ENCODE data around the gene TMEM181.
A peak's percentile ranks its signal among the peaks of the same experiment; 100 is the strongest.
"Not testable (repeated sequence)": the region's sequence is repeated elsewhere in the genome, so short reads cannot be mapped to it uniquely, and the experiment has no call there.

The TMEM181 gene

GRCh38 chr6:158639056-158639455, 79.2 kb downstream of the TMEM181 start:
- no peak for DNase-seq (ENCODE audit: low read depth)

GRCh38 chr6:158640519-158640918, 80.6 kb downstream of the TMEM181 start:
- no peak for DNase-seq (ENCODE audit: low read depth)

DNA sequence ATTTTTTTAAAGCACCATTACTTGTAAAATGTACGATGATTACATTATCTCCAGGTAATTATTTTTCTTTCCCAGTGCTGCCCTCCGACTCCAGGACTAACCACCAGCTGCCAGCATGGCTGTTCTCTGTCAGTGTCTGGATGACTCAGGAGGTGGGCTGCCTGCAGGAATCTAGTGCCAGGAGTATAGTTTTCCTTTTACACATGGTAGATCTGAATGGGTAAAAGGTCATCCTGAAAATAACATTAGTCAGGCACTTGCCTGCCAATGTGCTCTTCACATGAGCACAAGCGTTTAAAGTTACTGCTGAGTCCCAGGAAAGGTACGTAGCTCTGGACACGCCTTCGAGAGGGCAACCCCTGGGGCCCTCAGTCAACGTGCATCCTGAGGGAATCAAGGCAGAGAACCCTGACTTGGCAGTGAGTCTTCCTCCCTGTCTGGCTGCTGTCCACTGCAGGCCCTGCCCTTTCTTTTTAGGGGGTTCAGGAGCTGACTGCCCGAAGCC, 82.3 kb downstream of the TMEM181 start:
- no peak for DNase-seq (ENCODE audit: low read depth)

DNA sequence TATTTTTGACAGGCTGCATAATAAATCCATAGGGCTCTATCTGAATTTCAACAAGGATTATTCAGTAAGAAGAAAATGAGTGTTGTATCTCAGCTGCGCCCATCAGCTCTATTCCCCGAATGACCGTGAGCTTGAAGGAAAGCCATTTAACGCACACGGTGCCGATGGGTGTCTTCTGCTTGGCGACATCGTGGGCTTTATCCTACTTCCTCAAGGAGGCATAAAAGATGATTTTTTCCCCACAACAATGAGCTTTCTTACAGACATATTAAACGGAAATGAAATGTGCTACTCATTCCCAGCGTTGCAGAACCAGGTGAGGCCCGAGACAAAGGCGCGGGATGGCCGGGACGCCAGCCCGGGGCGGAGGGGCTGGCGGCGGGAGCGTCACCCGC, 83.9 kb downstream of the TMEM181 start:
- DNase-seq (ENCODE audit: low read depth): no peak

GRCh38 chr6:158644231-158645063, 84.6 kb downstream of the TMEM181 start, which contains the start of gene DYNLT1:
DYNLT1 (minus strand) TSS chr6:158644743; CDS start chr6:158644708, 35 bp downstream.
- peak; percentile 93 for DNase-seq (ENCODE audit: low read depth)

DNA sequence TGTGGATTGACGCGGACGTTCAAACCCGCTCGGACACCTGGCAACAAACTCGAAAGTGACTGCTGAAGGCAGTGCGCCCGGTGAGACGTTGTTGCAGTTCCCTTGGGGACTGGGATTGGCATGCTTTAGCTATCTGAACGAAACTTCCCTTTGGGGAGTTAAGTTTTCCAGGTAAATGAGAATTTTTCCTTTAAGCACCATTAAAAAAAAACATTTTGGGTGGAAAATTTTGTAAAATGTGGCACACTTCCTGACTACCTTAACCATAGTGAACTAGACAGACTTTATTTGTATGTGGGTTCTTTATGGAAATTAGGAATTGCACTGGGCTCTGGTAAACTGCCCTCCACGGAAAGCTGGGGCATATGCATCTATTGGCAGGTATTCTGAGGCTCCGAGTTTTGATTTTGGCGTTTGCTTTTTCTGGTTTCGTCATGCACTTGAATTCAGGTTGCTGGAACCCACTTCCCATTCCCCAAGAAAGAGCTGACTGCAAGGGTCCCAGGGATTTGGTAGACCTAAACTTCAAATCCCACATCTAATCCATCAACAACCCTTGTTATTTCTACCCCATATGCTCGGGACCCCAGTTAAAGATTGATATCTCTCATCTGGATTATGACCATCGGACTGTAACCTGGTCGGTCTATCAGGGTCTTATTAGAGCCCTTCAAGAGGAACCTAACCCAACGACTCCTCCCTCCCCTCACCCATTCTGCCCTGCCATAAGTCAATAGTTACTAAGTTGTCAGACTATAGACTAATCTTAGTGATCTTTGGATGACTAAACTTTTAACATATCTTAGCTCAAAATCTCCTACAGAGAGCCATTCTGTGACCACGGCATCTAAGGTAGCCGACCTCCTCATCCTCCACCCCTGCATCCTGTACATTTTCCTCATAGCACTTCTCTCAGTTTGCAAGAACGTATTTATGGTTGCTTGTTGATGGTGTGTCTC, 85.5 kb downstream of the TMEM181 start:
- DNase-seq (ENCODE audit: low read depth): no peak

- DNase-seq (ENCODE audit: low read depth): no peak
These were observed 86.4 kb downstream of the TMEM181 start for GRCh38 chr6:158646023-158646910.

GRCh38 chr6:158647501-158647900, 87.6 kb downstream of the TMEM181 start:
- no peak for DNase-seq (ENCODE audit: low read depth)

DNA sequence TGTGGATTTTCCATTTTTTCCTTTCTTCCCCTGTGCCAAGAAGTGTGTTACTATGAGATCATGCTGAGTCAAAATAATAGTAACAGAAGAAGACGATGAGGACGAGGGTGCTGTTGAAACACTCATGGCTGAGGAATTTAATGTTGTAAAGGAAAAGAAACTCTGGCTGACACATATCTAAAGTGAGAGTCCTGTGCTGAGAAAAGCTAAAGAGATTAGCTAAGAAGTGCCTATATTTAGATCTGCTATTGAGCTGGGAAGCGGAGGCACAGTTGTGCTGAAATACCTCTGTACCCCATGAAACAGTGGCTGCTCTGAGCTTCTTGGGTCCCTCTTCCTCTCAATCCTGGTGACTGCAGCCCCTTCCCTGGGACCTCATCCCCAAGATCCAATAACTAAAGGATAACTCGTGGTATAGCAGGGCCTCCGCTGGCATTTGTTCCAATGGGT, 88.8 kb downstream of the TMEM181 start:
- no peak for DNase-seq (ENCODE audit: low read depth)

DNA sequence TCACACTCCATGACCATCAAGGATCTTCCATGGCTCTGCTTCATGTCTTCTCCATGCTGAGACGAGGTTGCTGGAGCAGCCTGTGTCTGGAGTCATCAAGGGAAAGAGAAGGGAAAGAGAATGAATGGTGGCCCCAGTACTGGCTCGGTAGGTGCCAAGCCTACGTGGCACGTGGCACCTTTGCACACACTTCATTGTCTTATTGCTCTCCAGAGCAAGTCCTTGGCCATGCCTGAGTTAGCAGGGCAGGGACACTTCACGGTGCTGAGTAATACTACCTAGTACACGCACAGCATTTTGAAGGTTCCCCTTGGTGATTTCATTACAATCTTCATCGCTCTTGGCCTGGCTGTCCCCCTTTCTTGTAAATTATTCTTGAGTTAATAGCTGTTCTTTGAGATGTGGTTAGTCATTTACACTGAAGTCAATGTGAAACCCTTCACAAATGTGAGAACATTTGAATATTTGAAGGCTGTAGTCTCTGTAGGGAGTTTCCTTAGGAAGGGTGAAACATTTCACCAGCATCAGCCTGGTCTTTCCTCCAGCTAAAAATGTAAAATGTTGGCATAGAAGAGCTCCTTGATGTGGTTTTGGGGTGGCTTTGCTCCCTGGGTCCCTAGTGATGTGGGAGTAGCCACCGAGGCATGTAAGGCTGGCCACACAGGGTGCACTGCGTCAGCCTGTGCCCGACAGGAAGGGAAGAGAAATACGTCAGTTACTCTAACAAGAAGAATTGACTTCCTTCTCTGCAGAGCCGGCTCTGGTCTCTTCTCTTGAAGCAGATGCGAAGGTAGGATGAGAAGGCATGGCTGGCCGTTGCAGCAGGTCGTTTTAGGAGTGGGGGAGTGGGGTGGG, 89.6 kb downstream of the TMEM181 start, which contains the start of gene SYTL3:
Gene SYTL3, plus strand, starts transcription at position 766 of the 855 bp plus-strand sequence. CDS start 13,215 bp downstream, outside the sequence.
- DNase-seq (ENCODE audit: low read depth): peak; percentile 43

DNA sequence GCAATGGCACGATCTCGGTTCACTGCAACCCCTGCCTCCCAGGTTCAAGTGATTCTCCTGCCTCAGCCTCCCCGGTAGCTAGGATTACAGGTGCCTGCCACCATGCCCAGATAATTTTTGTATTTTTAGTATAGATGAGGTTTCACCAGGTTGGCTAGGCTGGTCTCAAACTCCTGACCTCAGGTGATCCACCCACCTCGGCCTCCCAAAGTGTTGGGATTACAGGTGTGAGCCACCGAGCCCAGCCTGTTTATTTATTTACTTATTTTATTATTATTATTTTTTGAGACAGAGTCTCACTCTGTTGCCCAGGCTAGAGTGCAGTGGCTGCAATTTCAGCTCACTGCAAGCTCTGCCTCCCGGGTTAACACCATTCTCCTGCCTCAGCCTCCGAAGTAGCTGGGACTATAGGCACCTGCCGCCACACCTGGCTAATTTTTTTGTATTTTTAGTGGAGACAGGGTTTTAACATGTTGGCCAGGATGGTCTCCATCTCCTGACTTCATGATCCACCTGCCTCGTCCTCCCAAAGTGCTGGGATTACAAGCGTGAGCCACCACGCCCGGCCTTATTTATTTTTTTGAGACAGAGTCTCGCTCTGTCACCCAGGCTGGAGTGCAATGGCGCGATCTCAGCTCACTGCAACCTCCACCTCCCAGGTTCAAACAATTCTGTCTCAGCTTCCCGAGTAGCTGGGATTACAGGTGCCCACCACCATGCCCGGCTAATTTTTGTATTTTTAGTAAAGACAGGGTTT, 92.3 kb downstream of the TMEM181 start:
- not testable (repeated sequence) for DNase-seq (ENCODE audit: low read depth)

DNA sequence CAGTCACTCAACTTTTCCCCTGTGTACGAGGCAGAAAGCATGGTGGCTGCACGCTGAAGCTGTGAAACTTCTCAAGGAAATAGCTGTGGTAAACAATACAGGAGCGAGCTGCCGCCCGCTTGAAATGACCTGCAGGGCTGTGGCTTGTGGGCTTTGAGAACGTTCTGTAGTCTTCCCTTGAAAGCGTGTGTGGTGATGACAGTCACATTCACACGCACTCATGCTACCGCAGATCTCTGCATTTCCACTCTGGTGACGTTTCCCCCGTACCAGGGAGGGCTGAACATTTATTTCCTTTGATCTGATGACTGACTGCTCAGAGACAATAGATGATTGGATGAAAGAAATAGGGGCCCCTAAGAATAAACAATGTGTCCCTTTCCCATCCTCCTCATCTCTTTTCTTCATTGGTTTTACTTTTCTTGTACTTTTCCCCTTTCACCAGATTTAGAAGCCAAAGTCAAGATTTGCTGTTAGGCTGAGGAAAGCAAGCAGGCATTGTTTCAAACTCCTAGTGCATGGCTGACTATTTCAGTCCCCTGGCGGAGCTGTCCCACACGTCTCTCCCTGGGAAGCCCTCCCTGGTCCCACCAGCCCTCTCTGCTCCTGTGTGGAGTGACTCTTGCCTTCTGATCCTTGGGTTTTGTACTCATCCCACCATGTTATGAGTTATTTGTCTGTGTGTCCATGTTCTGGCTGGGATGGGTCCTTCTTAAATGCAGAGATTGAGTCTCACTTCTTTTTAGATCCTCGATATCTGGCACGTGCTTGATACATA, 93.9 kb downstream of the TMEM181 start:
- DNase-seq (ENCODE audit: low read depth): no peak

GRCh38 chr6:158654498-158654897, 94.6 kb downstream of the TMEM181 start:
- DNase-seq (ENCODE audit: low read depth): no peak

DNA sequence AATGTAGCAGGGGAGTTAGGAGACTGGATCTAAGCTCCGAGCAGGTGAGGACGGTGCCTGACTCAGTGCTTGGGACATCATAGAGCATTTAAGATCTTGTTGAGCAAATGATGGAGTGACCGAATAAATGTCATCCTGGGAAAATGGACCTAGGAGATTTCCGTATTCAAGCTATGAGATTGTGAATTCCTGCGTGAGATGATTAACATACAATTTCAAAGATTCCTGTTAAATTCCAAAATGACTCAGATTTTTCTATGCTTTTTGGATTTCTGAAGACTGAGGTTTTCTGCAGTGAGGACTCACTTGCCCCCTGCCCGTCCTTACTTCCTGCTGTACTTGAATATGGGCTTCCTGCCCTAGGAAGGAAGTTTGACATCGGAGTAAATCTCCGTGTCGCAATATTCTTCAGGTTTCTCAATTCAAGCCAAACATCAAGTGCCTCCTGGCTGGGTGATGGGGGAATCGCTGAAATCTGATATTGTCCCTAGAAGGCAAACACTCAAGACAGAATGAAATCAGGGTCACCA, 95.1 kb downstream of the TMEM181 start:
- no peak for DNase-seq (ENCODE audit: low read depth)

DNA sequence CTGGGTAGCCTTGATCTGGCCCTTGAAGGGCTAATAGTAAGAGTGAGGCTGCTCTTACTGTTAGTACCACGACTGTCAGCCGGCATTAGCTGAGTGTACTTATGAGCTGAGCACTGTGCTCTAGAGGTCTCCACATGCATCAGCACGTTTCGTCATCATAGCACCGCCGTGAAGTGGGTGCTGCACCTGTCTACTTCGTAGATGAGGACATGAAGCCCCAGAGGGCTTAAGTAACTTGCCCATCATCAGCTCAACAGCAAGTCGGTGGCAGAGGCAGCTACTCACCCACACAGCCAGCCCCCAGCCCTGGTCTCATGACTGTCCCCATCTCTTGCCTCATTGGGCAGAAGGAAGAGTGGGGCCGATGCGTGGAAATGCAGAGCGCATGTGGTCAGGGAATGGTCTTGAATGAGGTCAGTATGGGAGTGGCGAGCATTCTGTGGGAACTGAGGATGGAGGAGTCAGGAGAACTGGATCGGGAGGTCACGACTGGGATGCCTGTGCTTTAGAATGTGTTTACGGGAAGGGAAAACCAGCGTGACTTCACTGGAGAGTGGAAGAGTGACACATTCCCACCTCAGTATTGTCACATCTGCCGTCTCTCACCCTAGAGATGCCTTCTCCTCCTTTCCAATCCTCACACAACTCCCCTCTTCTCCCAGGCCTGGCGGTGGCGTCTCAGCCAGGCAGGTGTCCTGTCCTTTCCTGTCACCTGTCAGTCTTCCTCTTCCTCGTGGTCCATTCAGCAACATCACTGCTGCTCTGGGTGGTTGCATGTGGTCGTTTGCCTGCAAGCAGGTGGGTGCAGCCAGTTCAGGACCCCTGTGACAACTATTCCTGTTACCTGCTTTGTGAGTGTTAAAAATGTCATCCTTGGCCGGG, 95.9 kb downstream of the TMEM181 start:
- no peak for DNase-seq (ENCODE audit: low read depth)

GRCh38 chr6:158656986-158657385, 97.1 kb downstream of the TMEM181 start:
- DNase-seq (ENCODE audit: low read depth): not testable (repeated sequence)

DNA sequence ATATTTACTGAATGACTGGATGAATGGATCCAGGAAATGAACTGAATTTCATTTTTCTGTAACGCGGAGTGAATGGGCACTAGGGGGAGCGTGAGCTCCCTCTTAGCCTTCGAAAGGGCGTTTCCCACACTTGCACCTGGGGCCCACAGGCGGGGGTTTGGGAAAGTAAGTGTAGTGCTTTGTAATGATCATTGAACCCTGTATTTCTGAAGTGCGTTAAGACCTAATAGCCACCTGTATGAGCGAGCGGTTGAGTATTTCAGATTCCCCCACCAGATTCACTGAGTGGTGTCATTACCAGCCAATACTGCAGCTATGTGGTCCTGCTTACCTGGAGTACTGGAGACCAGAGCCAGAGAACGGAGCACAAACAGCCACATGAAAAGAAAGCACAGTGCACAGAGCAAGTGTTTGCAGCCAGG, 100.5 kb downstream of the TMEM181 start:
- DNase-seq (ENCODE audit: low read depth): no peak
